T1000 (cell line): ENCODE data around the gene ERBB4.
"Not testable (repeated sequence)": the region's sequence is repeated elsewhere in the genome, so short reads cannot be mapped to it uniquely, and the experiment has no call there.

Experiments
- DNase-seq: peaks from one replicate; lab custom pipeline; 2025; ENCODE audit warnings: mixed read lengths; lab: John Stamatoyannopoulos, UW

The ERBB4 gene

GRCh38 chr2:212528106-212528856, 10.3 kb downstream of the ERBB4 start:
- DNase-seq = no peak

GRCh38 chr2:212526059-212526458, 12.5 kb downstream of the ERBB4 start:
- no peak for DNase-seq

GRCh38 chr2:212523756-212524155, 14.8 kb downstream of the ERBB4 start:
- DNase-seq = no peak

GRCh38 chr2:212520340-212520739, 18.3 kb downstream of the ERBB4 start:
- DNase-seq = no peak

GRCh38 chr2:212517693-212518092, 20.9 kb downstream of the ERBB4 start:
- DNase-seq = no peak

- DNase-seq = no peak
Measured at GRCh38 chr2:212505586-212505985, 33.0 kb downstream of the ERBB4 start.

- DNase-seq = no peak
Measured at GRCh38 chr2:212495046-212495445, 43.6 kb downstream of the ERBB4 start.

- DNase-seq = no peak
Measured at GRCh38 chr2:212494418-212495020, 44.1 kb downstream of the ERBB4 start.

GRCh38 chr2:212489719-212490346, 48.8 kb downstream of the ERBB4 start:
- DNase-seq = no peak

- no peak for DNase-seq
Measured at GRCh38 chr2:212488611-212489010, 50.0 kb downstream of the ERBB4 start.

GRCh38 chr2:212484563-212485080, 54.0 kb downstream of the ERBB4 start:
- no peak for DNase-seq

- no peak for DNase-seq
Measured at GRCh38 chr2:212480447-212480846, 58.2 kb downstream of the ERBB4 start.

- DNase-seq = no peak
Measured at GRCh38 chr2:212477571-212477970, 61.0 kb downstream of the ERBB4 start.

GRCh38 chr2:212473211-212473610, 65.4 kb downstream of the ERBB4 start:
- DNase-seq = no peak

- not testable (repeated sequence) for DNase-seq
Measured at GRCh38 chr2:212467551-212467950, 71.1 kb downstream of the ERBB4 start.

- DNase-seq = no peak
Measured at GRCh38 chr2:212465456-212465855, 73.1 kb downstream of the ERBB4 start.

GRCh38 chr2:212461708-212462107, 76.9 kb downstream of the ERBB4 start:
- DNase-seq = not testable (repeated sequence)

- no peak for DNase-seq
Measured at GRCh38 chr2:212454149-212454548, 84.5 kb downstream of the ERBB4 start.

GRCh38 chr2:212451786-212452231, 86.8 kb downstream of the ERBB4 start:
- no peak for DNase-seq

- no peak for DNase-seq
Measured at GRCh38 chr2:212448698-212449097, 89.9 kb downstream of the ERBB4 start.

GRCh38 chr2:212441821-212442220, 96.8 kb downstream of the ERBB4 start:
- DNase-seq = no peak

GRCh38 chr2:212441141-212441540, 97.5 kb downstream of the ERBB4 start:
- no peak for DNase-seq
